PC-9 (cell line): ENCODE measurements around the gene SELPLG.

Experiments used
- CTCF ChIP-seq: fragments of 200-600 bp; sonication (generic); conservative IDR thresholded peaks from 2 replicates; pipeline ENCODE4 v1.6.1; 2017; ENCODE audit warnings: mixed run types, antibody characterized with exemption, mild to moderate bottlenecking, moderate library complexity
- EZH2 ChIP-seq: fragments of 200-600 bp; sonication (generic); IDR thresholded peaks from 2 replicates; pipeline ENCODE4 v1.8.0; 2017; ENCODE audit warnings: antibody characterized with exemption, low read depth

DNA sequence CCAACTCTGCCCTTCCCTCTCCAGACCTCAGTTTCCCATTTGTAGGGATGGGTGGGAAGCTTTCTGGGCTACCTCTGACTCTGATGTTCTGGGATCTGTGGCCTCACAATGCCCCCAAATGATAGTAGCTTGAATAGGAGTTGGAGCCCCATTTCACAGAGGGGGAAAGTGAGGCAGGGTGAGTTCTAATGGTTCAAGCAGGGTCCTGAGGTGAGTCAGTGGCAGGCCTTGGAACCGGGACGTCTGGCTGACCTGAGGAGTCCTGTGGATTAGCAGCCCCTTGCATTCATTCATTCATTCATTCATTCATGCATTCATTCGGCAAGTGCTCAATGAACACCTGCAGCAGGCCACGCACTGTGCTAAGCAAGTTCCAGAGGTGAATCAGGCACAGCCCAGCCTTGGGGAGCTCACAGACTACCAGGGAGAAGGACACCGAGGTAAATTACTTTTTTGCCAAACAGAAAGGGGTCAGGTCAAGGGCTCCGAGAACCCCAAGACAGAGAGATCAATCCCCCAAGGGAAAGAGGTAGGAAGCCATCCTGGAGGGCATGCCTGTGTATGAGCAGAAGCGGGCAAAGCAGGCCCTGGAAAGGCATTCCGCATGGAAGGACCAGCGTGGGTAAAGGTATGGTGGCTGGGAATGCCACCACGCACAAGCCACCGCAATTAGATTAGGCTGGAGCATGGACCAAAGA, 35.0 kb downstream of the SELPLG start:
- TF ChIP-seq CTCF (no peak), EZH2 (no peak)
